ENCODE results near the gene C17orf107. TPM values are rescaled to one million over a fixed set of nuclear protein-coding genes. Genes with fewer than 3 reads are reported as not detected.
A peak's percentile ranks its signal among the peaks of the same experiment; 100 is the strongest.

C17orf107 gene
- total and polyA plus RNA-seq, 2 of the 13 experiments (the other 11 are each of a cell fraction or from before 2014, with no cell fraction given): 0.20 to 0.59 TPM

DNA sequence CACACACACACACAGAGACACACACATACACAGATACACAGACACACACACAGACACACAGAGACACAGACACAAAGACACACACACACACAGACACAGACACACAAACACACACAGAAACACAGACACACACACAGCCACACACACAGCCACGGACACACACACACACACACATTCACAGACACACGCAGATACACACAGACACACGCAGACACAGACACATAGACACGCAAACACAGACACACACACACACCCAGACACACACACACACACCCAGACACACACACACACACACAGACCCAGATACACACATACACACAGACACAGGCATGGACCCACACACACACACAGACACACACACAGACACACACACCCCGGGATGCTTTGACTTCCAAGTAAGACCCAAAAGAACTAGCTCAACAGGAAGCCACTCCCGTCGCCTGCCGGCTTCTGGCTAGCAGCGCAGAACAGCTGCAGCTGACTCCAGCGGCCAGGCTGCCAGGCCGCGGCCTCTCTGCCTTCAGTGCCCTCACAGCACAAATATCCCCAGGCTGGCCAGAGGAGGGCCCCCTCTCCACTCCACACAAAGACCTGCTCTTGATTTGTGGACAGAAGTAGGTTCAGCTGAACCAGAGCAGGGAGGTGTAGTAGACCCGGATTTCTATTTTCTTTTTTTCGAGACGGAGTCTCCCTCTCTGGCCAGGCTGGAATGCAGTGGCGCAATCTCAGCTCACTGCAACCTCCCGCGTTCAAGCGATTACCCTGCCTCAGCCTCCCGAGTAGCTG, 9.6 kb downstream of the C17orf107 start (continued):
- no peak for TF ChIP-seq HNF4G (IDR thresholded peaks at IDR 0.05; ENCODE audit: borderline replicate concordance, low read depth, low read length)
- TF ChIP-seq HNF4G (CRISPR knock-in tag; IDR thresholded peaks at IDR 0.05; ENCODE audit: borderline replicate concordance, low read depth): 0 out of 2 replicates have a peak, but pooled peaks have one; percentile 27
- TF ChIP-seq MLX (CRISPR knock-in tag; IDR thresholded peaks at IDR 0.05): no peak
- TF ChIP-seq ZNF558 (CRISPR knock-in tag; IDR thresholded peaks at IDR 0.05; ENCODE audit: borderline replicate concordance): no peak
- TF ChIP-seq STAG1 (CRISPR knock-in tag; IDR thresholded peaks at IDR 0.05): peak; percentile 85
- peak; percentile 80 for TF ChIP-seq ZNF350 (CRISPR knock-in tag; IDR thresholded peaks at IDR 0.05; ENCODE audit: borderline replicate concordance, low read depth)
- TF ChIP-seq ZNF33A (CRISPR knock-in tag; IDR thresholded peaks at IDR 0.05; ENCODE audit: borderline replicate concordance): no peak
- 0 out of 2 replicates have a peak, but pooled peaks have one; percentile 29 for TF ChIP-seq KMT2B (CRISPR knock-in tag; IDR thresholded peaks at IDR 0.05)
- 0 out of 2 replicates have a peak, but pooled peaks have one; percentile 40 for TF ChIP-seq KDM2A (CRISPR knock-in tag; IDR thresholded peaks at IDR 0.05; ENCODE audit: borderline replicate concordance, low read depth)
- TF ChIP-seq, protein P1, sequence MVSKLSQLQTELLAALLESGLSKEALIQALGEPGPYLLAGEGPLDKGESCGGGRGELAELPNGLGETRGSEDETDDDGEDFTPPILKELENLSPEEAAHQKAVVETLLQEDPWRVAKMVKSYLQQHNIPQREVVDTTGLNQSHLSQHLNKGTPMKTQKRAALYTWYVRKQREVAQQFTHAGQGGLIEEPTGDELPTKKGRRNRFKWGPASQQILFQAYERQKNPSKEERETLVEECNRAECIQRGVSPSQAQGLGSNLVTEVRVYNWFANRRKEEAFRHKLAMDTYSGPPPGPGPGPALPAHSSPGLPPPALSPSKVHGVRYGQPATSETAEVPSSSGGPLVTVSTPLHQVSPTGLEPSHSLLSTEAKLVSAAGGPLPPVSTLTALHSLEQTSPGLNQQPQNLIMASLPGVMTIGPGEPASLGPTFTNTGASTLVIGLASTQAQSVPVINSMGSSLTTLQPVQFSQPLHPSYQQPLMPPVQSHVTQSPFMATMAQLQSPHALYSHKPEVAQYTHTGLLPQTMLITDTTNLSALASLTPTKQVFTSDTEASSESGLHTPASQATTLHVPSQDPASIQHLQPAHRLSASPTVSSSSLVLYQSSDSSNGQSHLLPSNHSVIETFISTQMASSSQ (IDR thresholded peaks at IDR 0.05; ENCODE audit: low read depth): no peak
- TF ChIP-seq, protein P1 (CRISPR knock-in tag; IDR thresholded peaks at IDR 0.05; ENCODE audit: borderline replicate concordance): no peak
- TF ChIP-seq ZNF770 (CRISPR knock-in tag; IDR thresholded peaks at IDR 0.05): peak; percentile 71
- no peak for TF ChIP-seq ZNF704 (CRISPR knock-in tag; IDR thresholded peaks at IDR 0.05; ENCODE audit: borderline replicate concordance)
- TF ChIP-seq MAFF (IDR thresholded peaks at IDR 0.05; ENCODE audit: low read depth, low read length): no peak
- TF ChIP-seq SSRP1 (CRISPR knock-in tag; IDR thresholded peaks at IDR 0.05): no peak
- no peak for TF ChIP-seq ARNT2 (CRISPR knock-in tag; IDR thresholded peaks at IDR 0.05; ENCODE audit: low read depth)
- TF ChIP-seq ZSCAN29 (CRISPR knock-in tag; conservative IDR thresholded peaks at IDR 0.05): no peak
- TF ChIP-seq ZNF607 (CRISPR knock-in tag; IDR thresholded peaks at IDR 0.05; ENCODE audit: borderline replicate concordance): no peak; the same call in 1 of the 2 replicates

All from HepG2 (cell line).